ENCODE measurements around the gene KIF1B.

KIF1B gene

GRCh38 chr1:10209905-10210810 is at the start of gene KIF1B:
TSS of gene KIF1B (plus strand) at chr1:10210570. CDS start at chr1:10232329, 21,759 bp downstream.
- peak; percentile 71 for DNase-seq

GRCh38 chr1:10160907-10161490 is 49.4 kb upstream of the KIF1B start:
- DNase-seq: no peak

- no peak for DNase-seq
These were observed 48.7 kb upstream of the KIF1B start for GRCh38 chr1:10161541-10162290.

- no peak for DNase-seq
These were observed 41.4 kb upstream of the KIF1B start for GRCh38 chr1:10168912-10169514.

GRCh38 chr1:10170239-10170574 is 40.2 kb upstream of the KIF1B start:
- no peak for DNase-seq

GRCh38 chr1:10171105-10171767 is 39.1 kb upstream of the KIF1B start:
- DNase-seq: no peak

- DNase-seq: no peak
These were observed 38.2 kb upstream of the KIF1B start for GRCh38 chr1:10171995-10172669.

- DNase-seq: no peak
These were observed 36.8 kb upstream of the KIF1B start for GRCh38 chr1:10173582-10173981.

DNA sequence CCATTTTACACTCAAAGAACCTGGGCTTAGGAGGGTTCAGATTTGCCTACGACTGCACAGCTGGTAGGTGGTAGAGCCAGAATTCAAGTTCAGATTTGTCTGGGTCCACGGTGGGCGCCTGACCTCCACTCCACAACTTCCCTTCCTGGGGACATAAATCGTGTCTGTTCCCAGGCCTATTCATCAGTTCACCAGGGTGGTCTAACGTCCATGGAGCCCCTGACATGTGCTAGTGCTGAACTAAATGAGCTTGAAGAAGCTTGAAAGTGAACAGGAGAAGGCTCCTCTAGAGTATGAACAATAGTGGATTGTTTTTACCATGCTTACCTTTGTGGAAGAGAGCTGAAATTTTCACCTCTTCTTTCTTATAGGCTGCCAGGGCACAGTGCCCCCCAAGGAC is 32.5 kb upstream of the KIF1B start:
- DNase-seq: no peak

- no peak for DNase-seq
These were observed 31.6 kb upstream of the KIF1B start for GRCh38 chr1:10178597-10179405.

DNA sequence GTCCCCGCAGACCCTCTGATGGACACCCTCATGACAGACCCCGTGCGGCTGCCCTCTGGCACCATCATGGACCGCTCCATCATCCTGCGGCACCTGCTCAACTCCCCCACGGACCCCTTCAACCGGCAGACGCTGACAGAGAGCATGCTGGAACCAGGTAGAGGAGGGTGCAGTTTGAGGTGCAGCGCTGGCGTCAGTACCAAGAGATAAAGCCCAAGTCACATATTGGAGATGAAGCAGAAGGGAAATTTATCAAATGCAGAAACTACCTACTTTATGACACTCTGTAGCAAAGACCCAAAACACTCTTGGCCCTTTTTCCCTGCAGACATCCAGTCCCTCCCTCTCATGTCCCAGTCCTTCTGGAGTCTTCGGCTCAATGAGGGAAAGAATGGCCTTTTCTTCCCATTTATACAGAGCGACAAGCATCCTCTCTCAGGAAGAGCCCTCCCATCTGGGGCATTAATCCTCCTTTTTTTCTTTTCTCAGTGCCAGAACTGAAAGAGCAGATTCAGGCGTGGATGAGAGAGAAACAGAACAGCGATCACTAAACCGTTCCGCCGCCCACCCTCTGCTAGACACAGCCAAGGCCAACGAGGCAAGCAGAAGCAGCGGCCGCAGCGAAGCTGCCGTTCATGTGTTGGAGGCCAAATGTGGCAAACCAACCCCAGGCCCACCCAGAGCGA is 30.8 kb upstream of the KIF1B start:
- DNase-seq: no peak

DNA sequence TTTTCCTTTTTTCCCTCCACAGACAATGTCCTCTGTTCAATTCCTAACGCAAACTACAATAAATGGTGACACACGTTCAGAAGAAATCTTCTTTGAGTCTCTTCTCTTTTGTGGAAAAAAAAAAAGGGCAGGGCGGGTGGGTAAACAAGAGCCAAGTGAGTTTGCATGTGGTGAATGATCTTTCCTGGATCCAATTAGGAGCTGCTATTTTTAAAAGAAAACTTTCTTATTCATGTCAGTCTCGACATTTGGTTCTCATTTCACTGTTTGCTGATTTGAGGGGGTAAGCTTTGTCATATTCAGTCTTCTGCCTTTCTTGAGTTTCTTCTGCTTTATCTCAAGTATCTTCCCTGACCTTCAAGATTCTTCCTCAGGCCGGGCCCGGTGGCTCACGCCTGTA is 29.2 kb upstream of the KIF1B start:
- DNase-seq: no peak

DNA sequence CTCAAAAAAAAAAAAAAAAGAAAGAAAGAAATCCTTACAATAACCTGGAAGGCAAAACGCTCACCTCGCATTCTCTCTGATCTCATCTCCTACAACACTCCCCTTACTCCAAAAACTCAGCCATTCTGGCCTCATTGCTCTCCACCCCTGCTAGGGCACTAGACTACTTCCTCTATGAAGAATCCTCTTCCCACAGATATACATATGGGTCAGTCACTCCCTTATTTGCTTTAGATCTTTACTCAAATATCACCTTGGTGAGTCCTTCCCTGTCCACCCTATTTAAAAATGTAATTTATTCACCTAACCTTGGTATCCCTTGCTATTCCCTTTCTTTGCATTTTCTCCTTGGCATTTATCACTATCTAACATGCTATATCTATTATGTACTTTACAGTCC is 24.6 kb upstream of the KIF1B start:
- DNase-seq: no peak

- no peak for DNase-seq
These were observed 23.9 kb upstream of the KIF1B start for GRCh38 chr1:10186331-10187025.

DNA sequence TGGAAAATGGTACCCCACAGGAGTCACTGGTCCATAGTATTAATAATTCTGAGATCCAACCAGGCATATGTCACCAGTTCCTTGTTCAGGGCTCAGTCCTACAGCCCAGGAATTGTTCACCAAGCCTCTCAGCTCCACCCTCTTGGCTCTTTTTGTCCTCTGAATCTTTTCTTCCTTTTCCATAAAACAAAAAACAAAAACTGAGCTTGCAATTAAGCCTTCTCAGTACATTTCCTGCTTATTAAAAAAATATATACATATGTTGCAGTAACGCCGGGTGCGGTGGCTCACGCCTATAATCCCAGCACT is 23.4 kb upstream of the KIF1B start:
- no peak for DNase-seq

- DNase-seq: no peak
These were observed 22.2 kb upstream of the KIF1B start for GRCh38 chr1:10188133-10188650.

DNA sequence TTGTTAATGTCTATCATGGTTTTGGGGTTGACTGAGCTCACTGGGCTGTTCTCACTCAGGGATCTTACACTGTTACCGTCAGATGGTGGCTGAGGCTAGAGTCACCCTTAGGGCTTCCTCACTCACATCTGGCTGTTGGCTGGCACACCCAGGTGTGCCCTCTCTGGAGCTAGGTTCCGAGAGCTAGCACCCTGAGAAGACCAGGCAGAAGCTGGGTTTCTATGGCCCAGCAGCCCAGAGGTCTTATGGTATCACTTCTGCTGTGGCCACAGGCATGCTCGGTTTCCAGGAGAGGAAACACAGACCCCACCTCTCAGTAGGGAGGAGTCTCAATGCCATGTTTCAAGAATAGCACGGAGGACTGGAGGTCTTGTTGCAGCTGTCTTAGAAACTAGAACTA is 20.7 kb upstream of the KIF1B start:
- no peak for DNase-seq

DNA sequence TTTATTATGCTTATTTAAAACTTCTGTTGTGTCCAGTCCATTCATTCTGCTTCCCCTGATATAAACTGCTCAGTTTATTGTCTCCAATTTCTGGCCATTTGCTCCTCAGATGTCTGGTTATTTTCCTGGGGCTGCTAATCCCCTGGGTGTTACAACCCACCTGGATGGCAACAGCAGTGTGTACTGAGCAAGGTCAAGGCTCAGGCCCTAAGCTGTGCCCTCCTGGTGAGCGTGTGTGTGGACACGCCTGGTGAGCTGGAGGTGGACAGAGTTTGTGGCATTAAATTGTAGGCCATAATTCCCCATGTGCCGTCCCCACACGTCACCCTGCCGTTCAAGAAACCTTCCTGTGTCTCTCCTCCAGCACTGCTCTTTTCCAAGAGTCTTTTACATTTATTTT is 18.1 kb upstream of the KIF1B start:
- DNase-seq: no peak

GRCh38 chr1:10193288-10193687 is 17.1 kb upstream of the KIF1B start:
- no peak for DNase-seq

GRCh38 chr1:10195570-10195969 is 14.8 kb upstream of the KIF1B start:
- no peak for DNase-seq

Measured in NCI-H2029 treated with DMSO at 0.1 percent for 48 hours (cell line).